Activated CD8-positive, alpha-beta T cell treated with anti-CD3 and anti-CD28 coated beads, Interleukin-2, amount 10 ng/mL, durations not matched to agents 7 days and 5 days (primary cell): Measurements from ENCODE around the gene CPNE7. TPM values are rescaled to one million over a fixed set of nuclear protein-coding genes. Genes with fewer than 3 reads are reported as not detected.

Experiments used
- ATAC-seq: fragments of 150-1000 bp; cut with Tn5 transposase; one replicate; pipeline ENCODE4 v1.10.0; 2021; ENCODE audit warnings: moderate library complexity
- CTCF ChIA-PET: fragments of 350-600 bp; sonication (Branson Sonifier 250); formaldehyde crosslinking; loops from one replicate; lab custom pipeline; 2021; ENCODE audit warnings: antibody characterized with exemption; lab: Charles Lee
- POLR2A ChIA-PET: fragments of 350-600 bp; sonication (Branson Sonifier 250); formaldehyde crosslinking; loops from one replicate; lab custom pipeline; 2021; ENCODE audit warnings: antibody characterized with exemption; lab: Charles Lee
- DNase-seq: peaks from one replicate; pipeline ENCODE4 v3.0.0-alpha.2; 2020
- H3K27ac Mint-ChIP-seq: one replicate; pipeline ENCODE4 v1.8.0; 2021; ENCODE audit warnings: mild to moderate bottlenecking, mixed read lengths
- H3K27me3 Mint-ChIP-seq: one replicate; pipeline ENCODE4 v1.8.0; 2021; ENCODE audit warnings: low read depth, mixed read lengths
- H3K36me3 Mint-ChIP-seq: one replicate; pipeline ENCODE4 v1.8.0; 2021; ENCODE audit warnings: low read depth, mixed read lengths
- H3K4me1 Mint-ChIP-seq: one replicate; pipeline ENCODE4 v1.8.0; 2021; ENCODE audit warnings: low read depth, mixed read lengths
- H3K4me3 Mint-ChIP-seq: one replicate; pipeline ENCODE4 v1.8.0; 2021; ENCODE audit warnings: mild to moderate bottlenecking, mixed read lengths
- H3K9me3 Mint-ChIP-seq: one replicate; pipeline ENCODE4 v1.8.0; 2022; ENCODE audit warnings: mixed read lengths; ENCODE audit not compliant: insufficient read depth
- total RNA-seq, 2 experiments: library from RNA; stranded (reverse); gene quantifications; one replicate each; pipeline ENCODE4 v1.2.3, GENCODE V29; 2021

The CPNE7 gene
- total RNA-seq, 2 experiments from 2014 or later: 1.1 to 1.8 TPM

DNA sequence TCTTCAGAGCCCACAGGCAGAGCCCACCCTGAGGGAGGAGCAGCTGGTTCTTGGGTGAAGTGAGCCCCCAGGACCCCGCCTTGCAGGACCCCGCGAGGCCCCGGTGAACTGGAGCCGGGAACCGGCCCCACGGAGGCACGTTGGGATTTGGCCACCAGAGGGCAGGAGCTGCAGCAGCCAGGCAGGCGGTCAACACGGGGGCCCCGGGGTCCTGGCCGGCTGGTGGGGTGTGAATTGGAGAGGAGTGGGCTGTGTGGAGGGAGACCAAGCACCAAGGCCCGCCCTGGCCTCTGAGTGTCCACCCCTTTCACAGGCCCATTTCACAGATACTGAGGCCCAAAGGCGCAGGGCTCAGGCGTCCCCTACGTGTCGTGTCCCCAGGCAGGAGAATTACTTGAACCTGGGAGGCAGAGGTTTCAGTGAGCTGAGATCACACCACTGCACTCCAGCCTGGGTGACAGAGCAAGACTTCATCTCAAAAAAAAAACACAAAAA, 40.1 kb downstream of the CPNE7 start:
- ChIA-PET POLR2A (interaction anchor here (1.2 kb wide), 1 partner anchor 14 kb away, joined by 3 read pairs; no protein-coding TSS in a partner anchor), CTCF (interaction anchor here (1.5 kb wide), 1 partner anchor 15 kb away, joined by 5 read pairs; no protein-coding TSS in a partner anchor)
- peaks cover 10% of the 10 kb centered on the region for H3K4me1 Mint-ChIP-seq
- H3K4me3 Mint-ChIP-seq: no peak overlapping the region
- ATAC-seq (no peak), DNase-seq (no peak)
- peaks cover 6% of the 10 kb centered on the region for H3K9me3 Mint-ChIP-seq
- H3K36me3 Mint-ChIP-seq: peaks cover 5% of the 10 kb centered on the region
- H3K27ac Mint-ChIP-seq: no peak overlapping the region
- peaks cover 2% of the 10 kb centered on the region for H3K27me3 Mint-ChIP-seq

DNA sequence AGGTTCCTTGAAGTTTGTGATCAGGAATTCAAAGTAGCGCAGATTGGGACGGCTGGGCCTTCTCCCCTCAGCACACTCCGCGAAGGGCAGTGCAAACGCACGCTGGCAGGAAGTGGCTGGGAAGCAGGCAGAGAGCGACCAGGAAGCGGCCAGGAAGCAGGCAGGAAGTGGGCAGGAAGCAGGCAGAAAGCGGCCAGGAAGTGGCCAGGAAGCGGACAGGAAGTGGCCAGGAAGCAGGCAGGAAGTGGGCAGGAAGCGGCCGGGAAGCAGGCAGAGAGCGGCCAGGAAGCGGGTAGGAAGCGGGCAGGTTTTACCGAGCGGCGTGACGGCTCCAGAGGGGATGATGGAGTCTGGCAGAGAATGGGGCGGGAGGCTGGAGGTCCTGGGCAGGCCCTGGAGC, 41.1 kb downstream of the CPNE7 start:
- no peak for ATAC-seq
- POLR2A ChIA-PET: no interaction called here
- peaks cover 6% of the 10 kb centered on the region for H3K9me3 Mint-ChIP-seq
- H3K36me3 Mint-ChIP-seq: peaks cover 5% of the 10 kb centered on the region
- peak; percentile 38 for DNase-seq
- peak overlapping the region; percentile 90 for H3K27ac Mint-ChIP-seq
- peaks cover 2% of the 10 kb centered on the region for H3K27me3 Mint-ChIP-seq
- peaks cover 10% of the 10 kb centered on the region for H3K4me1 Mint-ChIP-seq
- peak overlapping the region; percentile 42 for H3K4me3 Mint-ChIP-seq
- CTCF ChIA-PET: no interaction called here

DNA sequence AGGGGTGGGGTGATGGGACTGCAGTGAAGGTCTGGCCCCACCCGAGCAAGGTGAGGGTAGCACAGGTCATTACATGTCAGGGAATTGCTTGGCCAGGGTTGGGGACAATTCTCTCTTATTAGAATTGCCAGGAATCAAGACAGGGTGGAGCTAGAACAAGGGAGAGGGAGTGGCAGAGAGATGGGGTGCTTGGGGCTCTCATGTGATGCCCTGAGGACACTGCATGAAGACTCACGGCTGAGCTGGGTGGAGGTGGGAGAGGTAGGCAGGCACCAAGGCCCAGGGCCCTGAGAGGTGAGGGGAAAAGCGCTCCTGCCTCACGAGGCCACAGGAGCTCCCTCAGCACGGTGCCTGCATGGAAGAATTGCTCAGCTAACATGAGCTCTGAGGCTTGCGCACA, 41.5 kb downstream of the CPNE7 start:
- Mint-ChIP-seq H3K36me3 (peaks cover 5% of the 10 kb centered on the region), H3K9me3 (peaks cover 6% of the 10 kb centered on the region), H3K4me3 (peak overlapping the region; percentile 42), H3K27me3 (peaks cover 2% of the 10 kb centered on the region), H3K4me1 (peaks cover 10% of the 10 kb centered on the region), H3K27ac (peak overlapping the region; percentile 90)
- no peak for DNase-seq
- CTCF ChIA-PET: no interaction called here
- no peak for ATAC-seq
- POLR2A ChIA-PET: no interaction called here

DNA sequence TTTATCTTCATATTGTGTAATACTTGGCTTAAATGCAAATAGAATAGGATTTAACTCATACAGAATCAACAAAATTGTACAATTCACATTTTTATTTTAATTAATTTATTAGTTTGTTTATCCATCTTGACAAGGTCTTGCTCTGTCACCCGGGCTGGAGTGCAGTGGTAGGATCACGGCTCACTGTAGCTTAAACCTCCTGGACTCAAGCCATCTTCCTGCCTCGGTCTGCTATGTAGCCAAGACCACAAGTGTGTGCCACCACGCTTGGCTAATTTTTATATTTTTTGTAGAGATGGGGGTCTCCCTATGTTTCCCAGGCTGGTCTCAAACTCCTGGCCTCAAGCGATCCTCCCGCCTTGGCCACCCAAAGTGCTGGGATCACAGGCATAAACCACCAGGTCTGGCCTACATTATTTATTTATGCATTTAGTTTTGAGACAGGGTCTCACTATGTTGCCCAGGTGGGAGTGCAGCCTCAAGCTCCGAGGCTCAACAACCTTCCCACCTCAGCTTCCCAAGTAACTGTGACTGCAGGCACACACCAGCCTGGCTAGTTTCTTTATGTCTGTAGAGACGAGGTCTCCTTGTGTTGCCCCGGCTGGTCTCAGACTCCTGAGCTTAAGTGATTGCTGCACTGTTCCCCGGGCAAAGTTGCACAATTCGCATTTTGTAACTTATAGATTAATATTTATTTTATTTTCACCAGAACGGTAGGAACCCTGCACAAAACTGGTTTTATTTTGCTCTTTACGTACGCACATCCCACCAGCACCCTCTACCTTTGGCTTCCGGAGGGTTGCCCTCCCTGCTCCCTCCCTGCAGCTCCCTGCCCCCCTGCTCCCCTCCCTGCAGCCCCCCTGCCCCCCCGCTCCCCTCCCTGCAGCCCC, 42.8 kb downstream of the CPNE7 start:
- peaks cover 5% of the 10 kb centered on the region for H3K36me3 Mint-ChIP-seq
- ATAC-seq: no peak
- no peak overlapping the region for H3K27ac Mint-ChIP-seq
- ChIA-PET POLR2A (interaction anchor here (0.7 to 1.3 kb wide), 2 partner anchors 15 to 146 kb away, joined by 3 read pairs; no protein-coding TSS in a partner anchor), CTCF (no interaction called here)
- peaks cover 10% of the 10 kb centered on the region for H3K4me1 Mint-ChIP-seq
- no peak for DNase-seq
- H3K9me3 Mint-ChIP-seq: peaks cover 6% of the 10 kb centered on the region
- peaks cover 4% of the 10 kb centered on the region for H3K27me3 Mint-ChIP-seq
- no peak overlapping the region for H3K4me3 Mint-ChIP-seq

- CTCF ChIA-PET: no interaction called here
- peaks cover 14% of the 10 kb centered on the region for H3K27me3 Mint-ChIP-seq
- no peak overlapping the region for H3K27ac Mint-ChIP-seq
- H3K9me3 Mint-ChIP-seq: peaks cover 6% of the 10 kb centered on the region
- ATAC-seq (no peak), DNase-seq (no peak)
- H3K4me3 Mint-ChIP-seq: no peak overlapping the region
- H3K36me3 Mint-ChIP-seq: peaks cover 5% of the 10 kb centered on the region
- peaks cover 10% of the 10 kb centered on the region for H3K4me1 Mint-ChIP-seq
- POLR2A ChIA-PET: no interaction called here
These were observed 44.3 kb downstream of the CPNE7 start for GRCh38 chr16:89619840-89620239.

- Mint-ChIP-seq H3K4me1 (peaks cover 10% of the 10 kb centered on the region), H3K36me3 (peaks cover 5% of the 10 kb centered on the region), H3K27me3 (peaks cover 19% of the 10 kb centered on the region), H3K4me3 (no peak overlapping the region), H3K27ac (no peak overlapping the region), H3K9me3 (peaks cover 6% of the 10 kb centered on the region)
- ATAC-seq: no peak
- ChIA-PET CTCF (no interaction called here), POLR2A (no interaction called here)
- DNase-seq: no peak
These were observed 44.9 kb downstream of the CPNE7 start for GRCh38 chr16:89620406-89620841.

DNA sequence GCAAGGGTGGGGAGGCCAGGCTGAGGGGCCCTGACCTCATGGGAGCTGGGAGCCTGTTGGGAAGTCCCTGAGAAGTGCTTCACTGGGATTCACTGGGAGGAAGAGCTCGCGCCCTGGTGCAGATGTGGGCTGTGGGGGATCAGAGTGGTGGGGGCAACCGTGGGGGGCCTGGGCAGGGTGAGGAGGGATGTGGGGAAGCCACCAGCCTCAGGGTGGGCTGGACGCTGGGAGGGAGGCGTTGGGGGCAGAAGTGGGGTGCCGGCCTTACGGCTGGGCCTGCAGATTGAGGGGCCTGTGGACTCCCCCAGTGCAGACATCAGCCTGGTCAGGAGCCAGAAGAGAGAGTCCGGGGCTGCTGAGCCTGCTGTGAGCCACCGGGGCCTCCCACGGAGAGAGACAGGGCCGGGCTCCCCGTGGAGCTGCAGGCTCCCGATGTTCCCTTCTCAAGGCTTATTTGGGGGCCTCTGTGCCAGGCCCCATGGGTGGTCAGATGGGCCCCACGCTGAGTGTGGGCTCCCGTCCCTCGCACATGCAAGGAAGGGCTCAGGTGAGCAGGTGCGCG, 45.7 kb downstream of the CPNE7 start:
- CTCF ChIA-PET: no interaction called here
- Mint-ChIP-seq H3K27ac (no peak overlapping the region), H3K4me3 (no peak overlapping the region), H3K27me3 (peaks cover 20% of the 10 kb centered on the region), H3K36me3 (peaks cover 5% of the 10 kb centered on the region), H3K9me3 (peaks cover 6% of the 10 kb centered on the region), H3K4me1 (peaks cover 8% of the 10 kb centered on the region)
- ATAC-seq (no peak), DNase-seq (no peak)
- POLR2A ChIA-PET: no interaction called here

- H3K4me1 Mint-ChIP-seq: peaks cover 3% of the 10 kb centered on the region
- H3K9me3 Mint-ChIP-seq: no peaks in the 10 kb centered on the region
- no peak overlapping the region for H3K27ac Mint-ChIP-seq
- H3K4me3 Mint-ChIP-seq: peak overlapping the region; percentile 3
- ChIA-PET POLR2A (no interaction called here), CTCF (no interaction called here)
- H3K27me3 Mint-ChIP-seq: peaks cover 20% of the 10 kb centered on the region
- ATAC-seq (no peak), DNase-seq (no peak)
- no peaks in the 10 kb centered on the region for H3K36me3 Mint-ChIP-seq
These were observed 46.3 kb downstream of the CPNE7 start for GRCh38 chr16:89621698-89622409.

- no peak overlapping the region for H3K4me3 Mint-ChIP-seq
- POLR2A ChIA-PET: no interaction called here
- no peak for ATAC-seq
- H3K4me1 Mint-ChIP-seq: no peaks in the 10 kb centered on the region
- H3K36me3 Mint-ChIP-seq: no peaks in the 10 kb centered on the region
- no peak for DNase-seq
- CTCF ChIA-PET: no interaction called here
- peaks cover 20% of the 10 kb centered on the region for H3K27me3 Mint-ChIP-seq
- no peaks in the 10 kb centered on the region for H3K9me3 Mint-ChIP-seq
- no peak overlapping the region for H3K27ac Mint-ChIP-seq
These were observed 48.1 kb downstream of the CPNE7 start for GRCh38 chr16:89623511-89624261.

DNA sequence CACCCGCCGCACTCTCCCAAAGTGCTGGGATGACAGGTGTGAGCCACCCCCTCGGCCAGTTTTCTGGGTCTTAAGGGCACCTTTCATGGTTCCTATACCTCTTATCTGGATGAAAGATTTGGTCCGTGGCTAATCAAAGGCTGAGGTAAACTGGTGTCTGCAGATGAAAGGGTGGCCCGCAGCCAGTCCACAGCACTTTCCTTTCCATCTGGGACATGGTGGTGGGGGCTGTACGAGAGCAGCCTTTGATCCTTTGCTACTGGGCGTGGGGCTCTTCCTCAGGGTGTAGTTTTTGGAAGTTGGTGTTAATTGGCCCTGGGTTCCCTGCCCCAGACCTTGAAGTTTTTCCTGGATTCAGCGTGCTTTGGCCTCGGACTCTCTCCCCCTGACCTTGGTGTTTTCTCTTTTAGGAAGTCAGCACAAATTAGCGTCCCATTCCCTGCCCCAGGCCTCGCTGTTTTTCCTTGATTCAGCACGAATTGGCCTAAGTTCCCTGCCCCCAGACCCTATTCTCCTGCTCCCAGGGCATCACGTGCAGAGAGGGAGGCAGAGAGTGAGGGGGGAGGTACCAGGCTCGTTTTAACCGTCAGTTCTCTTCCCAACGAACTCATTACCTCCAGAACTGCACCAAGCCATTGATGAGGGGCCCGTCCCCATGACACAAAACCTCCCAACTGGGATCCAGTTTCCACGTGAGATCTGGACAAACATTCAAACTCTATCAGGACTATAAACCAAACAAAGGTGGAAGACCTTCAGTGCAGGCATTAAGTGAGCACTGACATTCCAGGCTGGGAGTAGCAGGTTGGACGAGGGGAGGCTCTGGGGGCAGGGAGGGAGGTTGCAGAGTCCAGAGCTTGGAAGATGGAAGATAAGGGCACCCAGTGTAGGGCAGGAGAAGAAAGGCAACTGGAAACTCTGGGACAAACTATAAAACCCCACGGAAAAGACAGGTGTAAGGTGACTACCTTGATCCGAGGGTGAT, 49.5 kb downstream of the CPNE7 start:
- CTCF ChIA-PET: no interaction called here
- H3K4me3 Mint-ChIP-seq: no peak overlapping the region
- H3K27ac Mint-ChIP-seq: no peak overlapping the region
- no peak for ATAC-seq
- no peak for DNase-seq
- H3K9me3 Mint-ChIP-seq: no peaks in the 10 kb centered on the region
- peaks cover 20% of the 10 kb centered on the region for H3K27me3 Mint-ChIP-seq
- POLR2A ChIA-PET: no interaction called here
- H3K36me3 Mint-ChIP-seq: no peaks in the 10 kb centered on the region
- H3K4me1 Mint-ChIP-seq: no peaks in the 10 kb centered on the region
